Measurements from ENCODE around the gene CBL. TPM values are rescaled to one million over a fixed set of nuclear protein-coding genes. Genes with fewer than 3 reads are reported as not detected.
A peak's percentile ranks its signal among the peaks of the same experiment; 100 is the strongest.

Gene CBL
- total RNA-seq, 4 donors from 2014 or later, result 11.1 to 20.6 (median 15.9) TPM

- no peaks in the 10 kb centered on the region for H3K4me1 ChIP-seq
- peaks cover 0 to 38% (median 0%) of the 10 kb centered on the region in 3 donors for H3K36me3 ChIP-seq
- no peaks in the 10 kb centered on the region for H3K27me3 ChIP-seq
- no peaks in the 10 kb centered on the region for H3K9me3 ChIP-seq
- H3K4me3 ChIP-seq, result no peak overlapping the region
- DNase-seq, result no peak
- no peak overlapping the region for H3K27ac ChIP-seq
- TF ChIP-seq CTCF (IDR thresholded peaks at IDR 0.05), result no peak
- no peak for TF ChIP-seq POLR2A (IDR thresholded peaks at IDR 0.05)
Observed at GRCh38 chr11:119282495-119282894, 76.4 kb downstream of the CBL start.

DNA sequence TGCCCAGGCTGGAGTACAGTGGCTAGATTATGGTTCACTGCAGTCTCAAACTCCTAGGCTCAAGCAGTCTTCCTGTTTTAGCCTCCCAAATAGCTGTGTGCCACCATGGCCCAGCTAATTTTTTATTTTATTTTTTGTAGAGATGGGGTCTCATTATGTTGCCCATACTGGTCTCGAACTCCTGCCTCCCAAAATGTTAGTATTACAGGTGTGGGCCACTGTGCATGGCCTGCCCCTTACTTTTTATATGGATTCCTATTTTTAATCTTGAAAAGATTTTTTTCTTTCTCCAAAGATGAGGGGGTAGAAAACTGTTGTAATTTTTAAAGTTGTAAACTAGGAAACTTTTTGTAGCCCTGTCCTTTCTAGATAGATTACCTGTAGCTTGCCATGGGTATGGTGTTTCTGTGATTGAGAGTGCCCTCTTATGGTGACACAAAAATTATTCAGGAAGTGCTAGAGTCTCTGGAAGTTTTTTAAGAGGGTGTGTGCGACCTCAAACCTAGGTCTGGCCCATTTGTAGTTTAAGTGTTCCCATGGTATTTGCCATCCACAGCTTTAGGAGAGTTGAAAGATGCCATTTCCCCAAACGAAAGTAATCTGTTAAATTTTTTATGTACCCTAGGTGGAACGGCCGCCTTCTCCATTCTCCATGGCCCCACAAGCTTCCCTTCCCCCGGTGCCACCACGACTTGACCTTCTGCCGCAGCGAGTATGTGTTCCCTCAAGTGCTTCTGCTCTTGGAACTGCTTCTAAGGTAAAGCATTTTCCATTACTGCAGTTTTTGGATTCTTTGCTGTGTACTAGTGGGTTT, 78.4 kb downstream of the CBL start:
- no peak for DNase-seq
- H3K4me3 ChIP-seq, result no peak overlapping the region
- H3K36me3 ChIP-seq, result peaks cover 0 to 34% (median 0%) of the 10 kb centered on the region in 3 donors
- no peak overlapping the region for H3K27ac ChIP-seq
- TF ChIP-seq CTCF (IDR thresholded peaks at IDR 0.05) (peak in 4 of 6 experiments; percentile 41 to 57 (median 50)), POLR2A (IDR thresholded peaks at IDR 0.05) (no peak)
- no peaks in the 10 kb centered on the region for H3K27me3 ChIP-seq
- H3K9me3 ChIP-seq, result no peaks in the 10 kb centered on the region
- H3K4me1 ChIP-seq, result no peaks in the 10 kb centered on the region

DNA sequence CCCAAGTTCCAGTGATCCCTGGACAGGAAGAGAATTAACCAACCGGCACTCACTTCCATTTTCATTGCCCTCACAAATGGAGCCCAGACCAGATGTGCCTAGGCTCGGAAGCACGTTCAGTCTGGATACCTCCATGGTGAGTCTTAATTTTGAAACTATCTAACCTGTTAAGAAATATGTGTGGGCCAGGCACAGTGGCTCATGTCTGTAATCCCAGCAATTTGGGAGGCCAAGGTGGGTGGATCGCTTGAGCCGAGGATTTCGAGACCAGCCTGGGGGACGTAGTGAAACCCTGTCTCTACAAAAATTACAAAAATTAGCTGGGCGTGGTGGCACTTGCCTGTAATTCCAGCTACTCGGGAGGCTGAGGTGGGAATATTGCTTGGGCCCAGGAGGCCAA, 79.3 kb downstream of the CBL start:
- DNase-seq, result no peak
- Histone ChIP-seq H3K27ac (no peak overlapping the region), H3K27me3 (no peaks in the 10 kb centered on the region), H3K4me1 (no peaks in the 10 kb centered on the region), H3K9me3 (no peaks in the 10 kb centered on the region), H3K36me3 (peaks cover 0 to 36% (median 0%) of the 10 kb centered on the region in 3 donors), H3K4me3 (no peak overlapping the region)
- TF ChIP-seq POLR2A (IDR thresholded peaks at IDR 0.05), result no peak
- no peak for TF ChIP-seq CTCF (IDR thresholded peaks at IDR 0.05)

GRCh38 chr11:119288219-119288618, 82.1 kb downstream of the CBL start:
- peaks cover 0 to 44% (median 0%) of the 10 kb centered on the region in 3 donors for H3K36me3 ChIP-seq
- no peaks in the 10 kb centered on the region for H3K4me1 ChIP-seq
- H3K27me3 ChIP-seq, result no peaks in the 10 kb centered on the region
- no peak overlapping the region for H3K27ac ChIP-seq
- H3K9me3 ChIP-seq, result no peaks in the 10 kb centered on the region
- H3K4me3 ChIP-seq, result no peak overlapping the region
- no peak for DNase-seq
- TF ChIP-seq CTCF (IDR thresholded peaks at IDR 0.05), result no peak
- no peak for TF ChIP-seq POLR2A (IDR thresholded peaks at IDR 0.05)

DNA sequence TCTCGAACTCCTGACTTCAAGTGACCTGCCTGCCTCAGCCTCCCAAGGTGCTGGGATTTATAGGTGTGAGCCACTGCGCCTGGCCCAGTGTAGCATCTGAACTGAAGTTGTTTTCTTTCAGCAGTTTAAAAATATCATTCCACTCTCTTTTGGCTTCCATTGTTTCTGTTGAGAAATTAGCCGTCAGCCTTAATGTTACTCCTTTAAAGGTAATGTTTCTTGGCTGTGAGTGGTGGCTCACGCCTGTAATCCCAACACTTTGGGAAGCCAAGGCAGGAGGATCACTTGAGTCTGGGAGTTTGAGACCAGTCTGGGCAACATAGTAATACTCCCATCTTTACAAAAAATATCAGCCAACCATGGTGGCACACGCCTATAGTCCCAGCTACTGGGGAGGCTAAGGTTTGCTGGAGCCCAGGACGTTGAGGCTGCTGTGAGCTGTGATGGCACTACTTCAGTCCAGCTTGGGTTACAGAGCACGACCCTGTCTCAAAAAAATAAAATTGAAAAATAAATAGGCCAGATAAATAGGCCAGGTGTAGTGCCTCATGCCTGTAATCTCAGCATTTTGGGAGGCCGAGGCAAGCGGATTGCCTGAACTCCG, 84.9 kb downstream of the CBL start:
- DNase-seq, result no peak
- H3K9me3 ChIP-seq, result no peaks in the 10 kb centered on the region
- H3K27ac ChIP-seq, result no peak overlapping the region
- H3K4me1 ChIP-seq, result no peaks in the 10 kb centered on the region
- peaks cover 0 to 37% (median 0%) of the 10 kb centered on the region in 3 donors for H3K36me3 ChIP-seq
- TF ChIP-seq CTCF (IDR thresholded peaks at IDR 0.05) (no peak), POLR2A (IDR thresholded peaks at IDR 0.05) (no peak)
- no peaks in the 10 kb centered on the region for H3K27me3 ChIP-seq
- no peak overlapping the region for H3K4me3 ChIP-seq
